GM12872 (cell line): Measurements from ENCODE around the gene RIC1.

Experiments used
- CTCF ChIP-seq: IDR thresholded peaks from 3 replicates; pipeline ENCODE4 v1.5.1; 2011; ENCODE audit warnings: low read depth, mild to moderate bottlenecking, low read length, moderate library complexity; ENCODE audit not compliant: insufficient read depth

The RIC1 gene

GRCh38 chr9:5825223-5825622 is 196.3 kb downstream of the RIC1 start:
- TF ChIP-seq CTCF: no peak
